AG20443 (cell line): ENCODE data around the gene HES1.

Source experiments
- DNase-seq: peaks from one replicate; pipeline ENCODE4 v3.0.0; 2012; ENCODE audit warnings: low spot score, mixed read lengths

Gene HES1

DNA sequence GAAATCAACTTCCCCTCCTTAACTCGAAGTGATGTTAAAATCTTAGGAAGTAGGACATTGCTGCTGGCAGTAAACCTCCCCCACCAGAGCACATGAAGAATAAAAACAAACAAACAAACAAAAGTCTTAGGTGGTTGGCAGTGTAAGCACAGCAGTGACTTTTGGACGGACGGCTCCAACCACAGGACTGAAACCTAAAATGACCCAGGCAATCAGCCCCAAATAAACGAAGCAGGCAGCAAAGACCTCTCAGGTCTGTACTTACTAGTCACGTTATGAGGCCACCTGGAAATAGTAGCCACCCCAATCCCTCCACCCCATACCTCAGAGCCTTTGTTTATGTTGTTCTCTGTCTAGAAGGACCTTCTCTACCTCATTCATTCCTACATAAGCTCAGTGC lies 33.5 kb upstream of the HES1 start:
- no peak for DNase-seq

DNA sequence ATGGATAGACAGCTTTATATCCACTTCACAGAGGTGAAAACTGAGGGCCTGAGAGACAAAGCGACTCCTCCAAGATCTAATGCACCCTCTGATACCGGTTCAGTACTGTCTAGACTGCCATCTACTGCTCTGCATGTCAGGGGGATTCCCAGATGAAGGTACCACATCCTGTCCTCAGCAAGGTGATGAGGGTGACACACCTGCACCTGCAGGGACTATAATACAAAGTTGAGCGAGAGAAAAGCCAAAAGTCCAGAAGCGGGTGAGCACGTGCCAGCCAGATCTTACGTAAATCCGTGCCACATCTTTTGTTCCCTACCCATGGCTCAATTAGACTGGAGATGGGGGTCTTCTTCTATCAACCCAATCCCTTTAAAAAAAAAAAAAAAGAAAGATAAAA lies 32.4 kb upstream of the HES1 start:
- DNase-seq, result no peak

DNA sequence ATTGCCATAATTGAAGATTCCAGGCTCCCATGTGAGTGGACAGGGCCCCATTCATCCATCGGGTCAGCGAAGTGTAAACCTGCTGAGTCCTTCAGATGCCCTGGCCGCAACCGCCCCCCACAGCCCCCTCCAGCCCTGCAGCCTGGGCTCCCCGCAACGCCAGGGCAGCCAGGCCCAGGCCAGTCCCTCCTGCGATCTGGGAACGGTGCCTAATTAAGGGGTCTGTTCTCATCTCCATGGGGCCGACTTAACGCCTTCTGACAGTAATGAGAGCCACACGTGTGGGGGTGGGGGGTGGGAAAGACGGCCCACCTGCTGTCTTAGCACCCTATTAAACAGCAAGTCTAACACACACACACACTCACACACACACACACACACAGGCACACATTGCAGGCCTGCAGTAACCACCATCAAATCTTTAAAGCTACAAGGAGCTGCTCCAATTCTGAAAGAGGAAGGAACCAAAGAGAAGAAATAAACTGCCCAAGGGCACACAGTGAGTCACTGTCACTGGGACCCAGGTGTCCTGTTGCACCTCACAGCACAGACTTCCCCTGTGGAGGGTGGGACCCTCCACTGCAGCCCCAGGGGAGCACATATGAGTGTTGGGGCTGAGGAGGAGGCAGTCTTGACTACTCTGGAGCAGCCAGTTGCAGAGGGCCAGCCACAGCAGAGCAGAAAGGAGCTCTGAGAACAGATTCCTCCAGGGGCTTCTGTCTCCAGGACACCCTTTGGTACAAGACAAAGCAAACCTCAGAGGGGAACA lies 31.8 kb upstream of the HES1 start:
- DNase-seq, result no peak

DNA sequence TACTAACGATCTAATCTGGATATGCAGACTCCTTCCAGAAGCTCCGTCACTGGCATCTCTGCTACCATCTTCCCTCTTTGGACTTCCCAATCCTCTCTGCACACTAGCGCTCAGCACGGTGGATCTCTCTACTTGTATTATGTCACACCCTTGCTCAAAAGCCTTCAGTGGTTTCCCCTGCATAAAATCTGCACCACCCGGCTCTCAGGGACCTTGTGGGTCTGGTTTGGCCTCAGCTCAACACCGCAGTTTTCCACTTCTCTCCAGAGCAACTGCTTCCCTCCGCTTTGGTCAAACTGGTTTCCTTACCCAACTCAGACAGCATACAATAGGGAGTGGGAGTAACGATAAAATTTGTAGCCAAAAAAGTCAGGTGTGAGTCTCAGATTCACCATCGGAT lies 30.7 kb upstream of the HES1 start:
- DNase-seq, result no peak

DNA sequence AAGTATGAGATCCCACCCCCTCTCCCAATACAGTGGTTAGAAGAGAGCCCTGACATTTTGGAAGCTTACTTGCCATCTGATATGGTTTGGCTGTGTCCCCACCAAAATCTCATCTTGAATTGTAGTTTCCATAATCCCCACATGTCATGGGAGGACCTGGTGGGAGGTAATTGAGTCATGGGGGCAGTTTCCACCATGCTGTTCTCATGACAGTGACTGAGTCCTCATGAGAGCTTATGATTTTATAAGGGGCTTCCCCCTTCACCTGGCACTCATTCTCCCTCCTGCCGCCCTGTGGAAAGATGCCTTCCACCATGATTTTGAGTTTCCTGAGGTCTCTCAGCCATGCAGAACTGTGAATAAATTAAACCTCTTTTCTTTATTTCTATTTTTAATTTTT lies 28.8 kb upstream of the HES1 start:
- no peak for DNase-seq

DNA sequence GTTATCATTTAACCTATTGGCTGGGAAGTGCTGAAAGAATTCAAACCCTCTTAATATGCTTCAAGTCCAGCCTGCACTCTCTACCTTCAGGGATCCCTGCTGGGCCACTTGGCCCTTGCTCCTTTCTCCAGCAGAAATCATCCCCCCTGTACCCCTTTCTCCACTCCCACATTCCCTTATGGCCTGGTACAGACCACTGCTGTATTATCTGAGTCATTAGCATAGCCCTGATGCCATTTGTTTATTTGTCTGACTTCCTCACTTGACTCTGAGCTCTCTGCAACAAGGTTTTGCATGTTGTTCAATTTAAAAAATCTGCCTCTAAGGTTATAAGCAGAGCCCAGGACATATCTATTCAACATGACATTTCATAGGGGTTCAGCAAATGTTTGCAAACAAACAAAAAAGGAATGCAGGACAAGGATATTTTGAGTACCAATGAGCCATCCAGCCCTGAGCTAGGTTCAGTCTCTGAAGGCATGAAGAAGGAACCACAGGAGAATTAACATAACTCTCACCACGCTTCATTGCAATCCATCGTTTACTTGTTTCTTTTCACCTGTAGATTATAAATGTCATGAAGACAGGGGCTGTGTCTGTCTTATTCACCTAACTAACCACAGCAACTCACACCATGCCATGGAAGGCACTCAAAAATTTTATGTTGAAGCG lies 26.6 kb upstream of the HES1 start:
- DNase-seq, result no peak

DNA sequence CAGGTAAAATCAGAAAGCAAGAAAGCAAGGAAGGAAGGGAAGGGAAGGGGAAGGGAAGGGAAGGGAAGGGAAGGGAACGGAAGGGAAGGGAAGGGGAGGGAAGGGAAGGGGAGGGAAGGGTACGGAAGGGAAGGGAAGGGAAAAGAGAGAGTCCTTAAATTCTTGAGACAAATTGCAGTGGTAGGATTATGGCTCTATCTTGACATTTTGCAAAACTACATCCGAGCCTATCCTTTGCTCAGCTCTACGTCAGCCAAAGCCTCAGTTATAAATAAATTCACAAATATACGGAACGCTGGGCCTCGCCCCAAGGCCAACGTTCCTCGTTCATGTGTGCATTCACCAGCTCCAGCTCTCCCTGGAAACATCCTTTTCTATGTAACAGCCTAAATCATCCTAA lies 25.5 kb upstream of the HES1 start:
- DNase-seq, result no peak

DNA sequence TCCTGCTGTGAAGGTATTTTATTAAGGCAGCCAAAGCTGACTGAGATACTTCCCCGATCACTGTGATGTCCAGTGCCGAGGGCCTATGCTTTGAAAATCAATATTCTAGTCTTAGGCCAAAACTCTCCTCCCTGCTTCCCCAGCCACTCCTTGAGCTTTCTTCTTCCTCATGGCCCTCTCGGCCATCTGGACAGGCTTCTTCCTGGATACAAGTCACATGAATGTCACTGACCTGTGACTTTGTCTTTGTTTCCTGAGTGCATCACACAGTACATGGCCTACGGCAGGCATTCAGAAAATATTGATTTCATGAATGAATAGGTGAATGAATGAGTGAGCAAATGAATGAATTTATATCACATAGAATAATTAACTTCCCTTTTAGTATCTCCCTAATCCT lies 24.6 kb upstream of the HES1 start:
- no peak for DNase-seq

DNA sequence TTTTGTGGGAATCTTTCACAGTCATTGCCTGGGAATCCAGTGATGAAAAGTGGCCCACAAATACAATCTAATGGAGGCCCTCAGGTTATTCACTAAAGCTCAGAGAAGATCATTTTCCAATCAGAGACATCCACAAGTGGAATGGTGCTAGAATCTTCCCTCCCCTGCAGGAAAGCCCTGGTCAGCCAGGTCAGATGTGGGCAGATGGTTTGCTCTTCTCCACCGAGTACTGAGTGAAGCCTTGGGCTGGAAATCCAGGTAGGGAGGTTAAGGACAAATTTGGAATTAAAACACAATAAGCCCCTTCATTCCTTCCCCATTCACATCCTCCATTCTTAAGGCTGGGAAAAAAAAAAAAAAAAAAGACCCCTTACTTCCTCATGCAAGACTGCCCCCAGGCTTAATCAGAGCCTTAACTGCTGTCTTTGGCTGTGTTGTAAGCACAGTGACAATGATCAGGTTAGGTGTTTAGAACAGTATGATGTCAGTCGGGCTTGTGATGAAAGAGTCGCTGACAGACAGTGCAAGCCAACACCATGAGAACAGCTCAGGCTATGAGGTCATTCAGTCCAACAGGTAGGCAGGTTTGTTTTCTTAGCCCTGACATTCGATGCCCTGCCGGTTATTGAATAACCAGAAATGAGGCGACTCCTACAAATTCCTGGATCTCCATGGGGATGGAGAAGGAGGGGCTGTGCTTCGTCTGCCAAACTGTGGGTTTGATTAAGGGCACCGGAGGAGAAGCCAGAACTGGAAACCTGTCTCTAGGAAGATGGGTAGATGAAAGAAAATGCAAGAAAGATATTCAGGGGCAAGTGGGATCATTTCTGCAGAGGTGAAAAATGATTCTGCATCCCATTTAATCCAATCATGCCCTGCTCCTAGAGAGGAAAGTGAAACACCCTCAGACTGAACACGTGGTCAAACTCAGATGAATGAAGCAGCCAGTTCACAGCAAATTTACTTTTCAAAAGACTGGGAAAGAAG lies 23.5 kb upstream of the HES1 start:
- DNase-seq, result no peak

DNA sequence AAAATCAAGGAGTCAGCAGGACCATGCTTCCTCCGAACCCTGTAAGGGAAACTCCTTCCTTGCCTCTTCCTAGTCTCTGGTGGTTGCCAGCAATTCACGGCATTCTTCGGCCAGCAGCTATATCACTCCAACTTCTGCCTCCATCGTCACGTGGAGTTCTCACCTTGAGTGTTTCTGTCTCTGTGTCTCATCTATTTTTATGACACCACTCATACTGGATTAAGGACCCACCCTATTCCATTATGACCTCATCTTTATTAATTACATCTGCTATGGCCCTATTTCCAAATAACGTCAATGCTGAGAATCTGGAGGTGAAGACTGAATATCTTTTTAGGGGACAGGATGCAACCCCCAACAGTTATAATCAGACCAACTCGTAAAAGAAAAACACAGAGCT lies 21.8 kb upstream of the HES1 start:
- no peak for DNase-seq

DNA sequence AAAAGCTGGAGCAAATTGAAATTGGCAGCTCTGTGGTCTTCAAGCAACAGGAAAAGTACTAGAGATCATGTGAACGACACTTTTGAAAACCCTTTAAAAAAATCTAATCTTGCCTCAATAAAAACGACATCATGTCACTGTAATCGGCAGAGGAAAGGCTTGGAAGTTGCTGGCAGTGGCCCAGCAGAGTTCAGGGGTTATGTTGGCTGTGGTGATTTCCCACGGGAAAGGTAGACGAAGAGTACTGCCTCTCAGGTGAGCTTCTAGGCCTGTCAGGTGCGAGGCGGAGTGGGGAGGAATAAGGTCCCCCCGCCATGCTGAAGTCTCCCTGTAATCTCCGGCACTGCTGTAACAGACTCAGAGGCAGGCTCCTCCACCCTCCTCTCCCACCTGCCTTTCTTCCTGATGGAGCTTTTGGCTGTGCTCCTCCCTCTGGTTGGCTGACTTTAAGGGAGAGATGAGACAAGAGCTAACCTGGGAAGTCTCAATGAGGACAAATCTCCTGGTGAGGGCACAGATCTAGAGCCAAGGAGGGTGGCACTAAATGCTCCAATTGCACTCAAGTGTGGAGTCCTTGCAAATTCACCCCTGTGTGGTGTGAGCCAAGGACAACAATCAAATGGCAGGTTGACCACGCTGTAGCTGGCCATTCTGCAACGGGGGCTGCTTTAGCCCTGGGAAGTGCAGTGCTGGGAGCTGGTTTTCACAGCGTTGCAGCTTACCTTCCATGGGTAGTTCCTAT lies 18.7 kb upstream of the HES1 start:
- no peak for DNase-seq

DNA sequence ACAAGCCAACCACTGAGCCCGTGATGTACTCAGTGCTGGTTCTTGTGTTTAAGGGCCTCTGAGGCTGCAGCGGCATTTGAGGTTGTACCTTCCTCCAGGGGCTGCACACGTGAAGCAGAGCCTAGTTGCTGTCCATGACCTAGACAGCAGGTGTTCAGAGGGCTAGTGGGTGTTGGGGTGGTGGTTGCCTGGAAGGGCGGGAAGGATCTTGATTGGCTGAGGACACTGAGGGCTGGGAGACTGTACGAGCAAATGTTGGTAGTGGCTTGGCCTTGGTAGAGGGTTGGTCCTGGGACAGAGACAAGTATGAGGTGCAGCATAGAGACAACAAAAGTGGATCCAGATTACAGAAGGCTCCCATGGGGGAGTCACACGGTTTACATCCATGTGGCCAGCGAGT lies 17.0 kb upstream of the HES1 start:
- DNase-seq, result no peak

DNA sequence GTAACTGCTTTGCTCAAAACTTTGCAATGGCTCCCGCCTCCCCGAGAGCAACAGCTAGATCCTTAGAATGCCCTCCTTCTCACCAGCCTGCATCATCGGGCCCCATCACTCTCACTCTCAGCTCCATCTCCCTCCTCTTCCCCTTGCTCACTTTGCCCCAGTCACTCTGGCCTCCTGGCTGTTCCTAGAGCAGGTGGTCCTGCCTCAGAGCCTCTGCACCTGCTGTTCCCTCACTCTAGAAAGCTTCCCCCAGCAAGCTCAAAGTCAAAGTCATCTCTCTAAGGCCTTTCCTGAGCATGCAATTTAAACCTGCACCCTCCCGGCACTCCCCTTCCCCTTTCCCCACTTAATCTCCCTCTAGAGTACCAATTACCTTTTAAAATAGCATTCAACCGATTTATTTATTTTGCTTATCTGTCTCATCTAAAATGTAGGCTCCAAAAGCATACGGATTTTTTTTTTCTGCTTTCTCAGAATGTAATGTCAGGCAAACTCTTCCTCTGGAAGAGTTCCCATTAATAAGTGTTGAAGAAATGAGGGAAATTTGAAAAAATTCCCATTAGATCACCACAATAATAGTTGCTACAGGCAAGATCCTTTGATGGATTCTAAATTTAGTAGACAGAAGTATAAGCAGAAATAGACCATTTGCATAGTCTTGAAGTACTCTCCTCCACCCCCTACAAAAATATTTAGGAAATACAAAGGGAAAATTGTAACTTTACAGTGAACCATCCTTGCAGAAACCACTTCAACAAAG lies 15.9 kb upstream of the HES1 start:
- no peak for DNase-seq

DNA sequence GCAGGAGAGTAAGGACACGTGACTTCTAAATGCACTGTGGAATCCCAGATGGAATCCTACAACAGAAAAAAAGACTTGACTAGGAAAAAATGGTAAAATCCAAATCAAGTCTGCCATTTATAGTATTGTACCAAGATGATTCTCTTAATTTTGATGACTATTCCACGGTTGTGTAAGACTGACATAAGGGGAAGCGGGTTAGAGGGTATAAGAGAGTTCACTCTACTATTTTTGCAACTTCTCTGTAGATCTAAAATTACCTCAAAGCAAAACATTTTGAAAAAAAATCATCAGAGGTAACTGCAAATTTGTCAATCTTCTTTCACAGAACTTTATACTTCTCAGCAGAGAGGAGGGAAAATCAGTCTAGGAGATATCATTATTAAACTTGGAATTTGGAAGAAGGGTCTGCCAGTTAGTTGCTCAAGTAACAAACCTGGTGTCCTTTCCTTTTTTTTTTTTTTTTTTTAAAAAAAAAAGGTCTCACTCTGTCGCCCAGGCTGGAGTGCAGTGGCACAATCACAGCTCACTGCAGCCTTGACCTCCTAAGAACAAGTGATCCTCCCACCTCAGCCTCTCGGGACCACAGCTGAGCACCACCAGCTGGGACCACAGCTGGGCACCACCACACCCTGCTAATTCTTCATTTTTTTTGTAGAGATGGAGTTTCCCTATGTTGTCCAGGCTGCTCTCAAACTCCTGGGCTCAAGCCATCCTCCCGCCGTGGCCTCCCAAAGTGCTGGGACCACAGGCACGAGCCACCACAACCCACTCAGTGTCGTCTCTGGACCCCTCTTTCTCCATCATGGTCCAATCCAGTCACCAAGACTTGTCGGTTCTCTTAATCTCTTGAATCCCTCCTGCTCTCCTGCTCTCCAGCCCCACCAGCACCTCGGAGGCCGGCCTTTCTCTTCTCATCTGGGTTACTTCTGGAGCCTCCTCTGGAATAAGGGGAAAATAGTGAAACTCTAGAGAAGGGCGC lies 14.9 kb upstream of the HES1 start:
- no peak for DNase-seq

DNA sequence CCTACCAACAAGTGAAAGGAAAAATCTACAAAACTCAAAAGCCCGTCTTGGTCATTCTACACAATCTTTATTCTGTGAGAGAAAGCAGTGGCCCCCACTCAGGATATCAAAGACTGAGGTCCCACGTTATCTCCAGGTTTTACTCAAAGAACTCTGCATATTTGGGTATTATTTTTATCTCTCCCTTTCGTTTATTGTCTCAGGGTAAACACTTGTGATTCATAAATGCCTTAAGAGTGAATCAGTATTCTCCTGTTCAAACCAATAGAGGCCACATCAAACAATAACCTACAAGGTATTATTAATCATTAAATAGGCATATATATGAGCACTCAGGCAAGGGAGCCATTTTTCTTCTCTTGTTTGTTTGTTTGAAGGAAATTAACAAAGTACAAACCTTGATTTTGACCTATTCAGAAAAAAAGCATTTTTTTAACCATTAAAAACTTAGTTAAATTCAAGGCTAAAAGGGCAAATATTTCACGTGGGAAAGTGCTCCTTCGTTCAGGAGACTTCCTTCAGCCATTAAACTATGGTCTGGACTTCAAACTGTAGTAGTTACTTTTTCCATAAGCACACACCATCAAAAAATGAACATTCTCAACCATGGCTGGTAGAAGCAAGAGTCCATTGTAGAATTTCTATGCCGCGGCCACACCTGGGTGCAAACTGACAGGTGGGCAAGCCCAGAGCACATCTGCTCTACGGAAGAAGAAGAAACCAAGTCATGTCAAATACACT lies 13.9 kb upstream of the HES1 start:
- no peak for DNase-seq

DNA sequence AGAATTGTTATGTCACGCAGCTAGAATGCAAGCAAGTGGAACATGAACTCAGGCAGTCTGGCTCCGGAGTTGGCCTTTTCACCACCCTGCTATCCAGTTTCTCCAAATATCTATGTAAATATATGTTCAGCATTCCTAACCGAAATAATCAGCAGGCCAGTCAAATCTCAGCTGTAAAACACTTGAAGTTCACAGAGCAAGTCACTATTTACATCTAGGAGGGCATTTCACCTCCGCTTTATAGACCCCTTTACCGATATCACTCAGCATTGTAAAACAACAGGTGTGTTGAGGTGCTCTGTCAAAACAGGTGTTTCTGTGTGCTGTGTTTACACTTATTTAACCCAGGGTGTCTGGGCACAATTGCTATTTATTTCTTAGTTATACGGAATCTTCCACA lies 12.2 kb upstream of the HES1 start:
- no peak for DNase-seq

DNA sequence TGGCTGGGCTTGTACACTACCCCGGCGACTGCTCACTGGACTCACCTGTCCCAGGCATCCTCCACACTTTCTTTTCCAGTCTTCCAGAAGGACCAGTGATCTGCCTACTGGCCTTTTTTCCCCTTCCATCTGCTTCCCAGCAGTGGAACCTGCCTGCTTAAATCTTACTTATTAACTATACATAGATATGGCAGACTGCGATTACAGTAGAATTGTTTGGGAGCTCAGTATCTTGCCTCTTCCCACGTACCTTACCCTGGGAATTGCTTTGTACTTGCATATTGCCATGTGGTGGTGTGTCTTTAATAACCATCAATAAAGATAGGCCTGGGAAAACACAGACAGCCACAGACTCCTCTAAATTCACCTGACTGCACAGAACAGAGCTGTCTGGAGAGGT lies 11.8 kb upstream of the HES1 start:
- no peak for DNase-seq

DNA sequence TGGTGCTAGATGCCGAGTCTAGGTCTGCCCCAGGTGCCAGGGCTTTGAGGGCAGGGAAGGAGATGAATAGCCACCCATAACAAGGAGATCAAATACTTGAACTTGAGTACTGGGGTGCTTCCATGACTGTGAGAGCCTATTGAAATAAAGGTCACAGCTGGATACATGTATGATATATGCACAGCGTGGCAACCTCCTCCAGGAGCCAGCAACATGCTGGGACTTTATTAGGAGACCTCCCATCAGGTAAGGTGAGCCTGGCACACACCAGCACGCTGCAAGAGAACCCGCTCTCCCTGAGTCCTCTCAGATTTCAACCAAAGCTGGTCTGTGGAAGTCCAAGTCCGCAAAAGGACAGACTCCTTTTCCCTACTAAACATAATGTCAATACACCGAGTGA lies 10.5 kb upstream of the HES1 start:
- no peak for DNase-seq

DNA sequence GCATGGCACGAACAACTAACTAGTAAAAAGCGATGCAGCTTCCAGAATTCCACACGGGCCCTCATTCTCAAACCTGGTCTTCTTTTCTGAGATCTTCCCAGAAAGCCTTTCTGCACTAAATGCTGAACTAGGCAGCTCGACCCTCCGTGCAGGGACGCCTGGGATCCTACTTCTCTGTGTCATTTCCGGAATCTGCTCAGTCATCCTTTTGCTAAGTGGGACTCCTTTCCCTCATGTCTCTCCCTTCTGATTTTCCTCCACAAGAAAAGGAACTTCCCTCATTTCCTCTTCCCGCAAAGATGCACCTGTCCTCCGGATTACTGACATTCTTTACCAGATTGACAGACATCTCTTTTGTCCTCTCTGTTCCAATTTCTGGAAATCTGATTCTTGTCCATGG lies 9.2 kb upstream of the HES1 start:
- DNase-seq, result no peak
